ENCODE data around the gene KDM2A. TPM values are rescaled to one million over a fixed set of nuclear protein-coding genes. Genes with fewer than 3 reads are reported as not detected.
A peak's percentile ranks its signal among the peaks of the same experiment; 100 is the strongest.

KDM2A gene
- total and polyA plus RNA-seq, 2 experiments from 2014 or later = 25.0 to 54.1 TPM

GRCh38 chr11:67273260-67273990 lies 154.4 kb downstream of the KDM2A start:
- Mint-ChIP-seq H3K9me3 (no peaks in the 10 kb centered on the region), H3K27ac (no peak overlapping the region), H3K27me3 (ENCODE audit: insufficient read depth, low read depth, poor library complexity) (peaks cover 10% of the 10 kb centered on the region), H3K36me3 (ENCODE audit: low read depth) (peaks cover 6% of the 10 kb centered on the region; the same call in 2 of the 3 replicates), H3K4me3 (no peak overlapping the region), H3K4me1 (peaks cover 62% of the 10 kb centered on the region)
- no peak overlapping the region for H2AFZ ChIP-seq
- no peak overlapping the region for H3K4me3 ChIP-seq
- H3K27me3 ChIP-seq (ENCODE audit: insufficient read depth) = no peaks in the 10 kb centered on the region
- TF ChIP-seq ZNF331 (CRISPR knock-in tag; IDR thresholded peaks at IDR 0.05; ENCODE audit: low read depth) (no peak), CREB1 (CRISPR knock-in tag; IDR thresholded peaks at IDR 0.05; ENCODE audit: low read depth) (no peak)
- H3K27ac ChIP-seq (ENCODE audit: low read depth) = no peak overlapping the region
- peaks cover 72% of the 10 kb centered on the region for H3K79me2 ChIP-seq (replicated peaks; ENCODE audit: insufficient read depth)
- H3F3A ChIP-seq (replicated peaks; ENCODE audit: low read depth) = peaks cover 15% of the 10 kb centered on the region
- H3K4me2 ChIP-seq = no peak overlapping the region
- DNase-seq (ENCODE audit: low spot score) (no peak), ATAC-seq (no peak)
- H3K9me2 ChIP-seq (ENCODE audit: insufficient read depth) = no peaks in the 10 kb centered on the region
- peaks cover 8% of the 10 kb centered on the region; the same call in 1 of the 2 replicates for H4K20me1 ChIP-seq (replicated peaks; ENCODE audit: insufficient read depth)
- H3K4me1 ChIP-seq (ENCODE audit: insufficient read depth) = peaks cover 36% of the 10 kb centered on the region
- peaks cover 3% of the 10 kb centered on the region; the same call in 1 of the 2 replicates for H3K36me3 ChIP-seq (ENCODE audit: insufficient read depth)

- no peaks in the 10 kb centered on the region for H3K9me2 ChIP-seq (ENCODE audit: insufficient read depth)
- no peak overlapping the region for H3K4me2 ChIP-seq
- H3K4me3 ChIP-seq = no peak overlapping the region
- H3K4me3 Mint-ChIP-seq = no peak overlapping the region
- DNase-seq (ENCODE audit: low spot score) (no peak), ATAC-seq (no peak)
- H3K27ac ChIP-seq (ENCODE audit: low read depth) = no peak overlapping the region
- peaks cover 11% of the 10 kb centered on the region for H3F3A ChIP-seq (replicated peaks; ENCODE audit: low read depth)
- H3K36me3 Mint-ChIP-seq (ENCODE audit: low read depth) = peaks cover 11% of the 10 kb centered on the region
- peaks cover 32% of the 10 kb centered on the region for H3K4me1 ChIP-seq (ENCODE audit: insufficient read depth)
- no peaks in the 10 kb centered on the region for H3K9me3 Mint-ChIP-seq
- peaks cover 48% of the 10 kb centered on the region for H3K4me1 Mint-ChIP-seq
- H3K36me3 ChIP-seq (ENCODE audit: insufficient read depth) = no peaks in the 10 kb centered on the region; the same call in 1 of the 2 replicates
- no peak overlapping the region for H2AFZ ChIP-seq
- H3K27me3 Mint-ChIP-seq (ENCODE audit: insufficient read depth, low read depth, poor library complexity) = peaks cover 11% of the 10 kb centered on the region
- H4K20me1 ChIP-seq (replicated peaks; ENCODE audit: insufficient read depth) = peaks cover 5% of the 10 kb centered on the region; the same call in 1 of the 2 replicates
- H3K27me3 ChIP-seq (ENCODE audit: insufficient read depth) = no peaks in the 10 kb centered on the region
- H3K79me2 ChIP-seq (replicated peaks; ENCODE audit: insufficient read depth) = peaks cover 56% of the 10 kb centered on the region
- H3K27ac Mint-ChIP-seq = 0 out of 2 replicates have a peak overlapping the region, but pooled peaks have one; percentile 15
- TF ChIP-seq ZNF462 (CRISPR knock-in tag; IDR thresholded peaks at IDR 0.05) = no peak
- TF ChIP-seq NANOG (IDR thresholded peaks at IDR 0.05; ENCODE audit: borderline replicate concordance) = no peak
- no peak for TF ChIP-seq STAT1 (IDR thresholded peaks at IDR 0.05; ENCODE audit: unreplicated experiment)
- TF ChIP-seq JUNB (IDR thresholded peaks at IDR 0.05; ENCODE audit: unreplicated experiment) = no peak
- no peak for TF ChIP-seq CTCF (conservative IDR thresholded peaks at IDR 0.05; ENCODE audit: low read depth in 2 of 2)
- no peak for TF ChIP-seq ZNF114 (CRISPR knock-in tag; IDR thresholded peaks at IDR 0.05)
- no peak for TF ChIP-seq EZH2 (IDR thresholded peaks at IDR 0.05; ENCODE audit: low read depth, unreplicated experiment)
- TF ChIP-seq POLR2AphosphoS5 (IDR thresholded peaks at IDR 0.05; ENCODE audit: low read depth) = no peak
- no peak for TF ChIP-seq EZH2phosphoT487 (IDR thresholded peaks at IDR 0.05; ENCODE audit: unreplicated experiment)
Observed at GRCh38 chr11:67274768-67275605, 155.9 kb downstream of the KDM2A start.

All from GM23338 (cell line).